HG03565 (cell line): Measurements from ENCODE around the gene DSTYK.

Experiments
- ATAC-seq: cut with Tn5 transposase; IDR thresholded peaks from one replicate; pipeline ENCODE4 v1.9.1; 2021; ENCODE audit warnings: mild to moderate bottlenecking, moderate library complexity; ENCODE audit not compliant: unreplicated experiment

DSTYK gene

GRCh38 chr1:205211169-205211838, at the start of gene DSTYK:
Gene DSTYK (minus strand): TSS chr1:205211702. CDS start chr1:205211535, 167 bp downstream.
- peak; percentile 84 for ATAC-seq

- no peak for ATAC-seq
These were observed 48.5 kb upstream of the DSTYK start for GRCh38 chr1:205259998-205260397.

GRCh38 chr1:205259324-205259832, 47.9 kb upstream of the DSTYK start:
- ATAC-seq, result no peak

GRCh38 chr1:205258719-205259118, 47.2 kb upstream of the DSTYK start:
- ATAC-seq, result no peak

- no peak for ATAC-seq
These were observed 46.8 kb upstream of the DSTYK start for GRCh38 chr1:205258261-205258691.

GRCh38 chr1:205257735-205258134, 46.2 kb upstream of the DSTYK start:
- no peak for ATAC-seq

GRCh38 chr1:205256951-205257625, 45.6 kb upstream of the DSTYK start:
- ATAC-seq, result no peak

- no peak for ATAC-seq
These were observed 44.7 kb upstream of the DSTYK start for GRCh38 chr1:205255941-205256780.

GRCh38 chr1:205251576-205251975, 40.1 kb upstream of the DSTYK start:
- ATAC-seq, result no peak

GRCh38 chr1:205250699-205251098, 39.2 kb upstream of the DSTYK start:
- ATAC-seq, result no peak

- no peak for ATAC-seq
These were observed 38.1 kb upstream of the DSTYK start for GRCh38 chr1:205249651-205250050.

- ATAC-seq, result no peak
These were observed 37.5 kb upstream of the DSTYK start for GRCh38 chr1:205248793-205249601.

- ATAC-seq, result no peak
These were observed 35.8 kb upstream of the DSTYK start for GRCh38 chr1:205247130-205247921.

GRCh38 chr1:205246351-205247119, 35.0 kb upstream of the DSTYK start:
- no peak for ATAC-seq

GRCh38 chr1:205245096-205245495, 33.6 kb upstream of the DSTYK start:
- ATAC-seq, result no peak

GRCh38 chr1:205244384-205244783, 32.9 kb upstream of the DSTYK start:
- no peak for ATAC-seq

GRCh38 chr1:205243350-205244191, 32.1 kb upstream of the DSTYK start:
- no peak for ATAC-seq

GRCh38 chr1:205241366-205242030, 30.0 kb upstream of the DSTYK start:
- no peak for ATAC-seq
